HFF-Myc (cell line): Measurements from ENCODE around the gene PNMA6E.

Experiments used
- DNase-seq: peaks from one replicate; pipeline ENCODE4 v3.0.0-alpha.2; 2011; ENCODE audit warnings: low read depth; ENCODE audit errors: extremely low read depth
- H3K4me3 ChIP-seq: replicated peaks from 2 replicates; pipeline ENCODE4 v1.5.1; 2011; ENCODE audit warnings: low read depth, mild to moderate bottlenecking, control low read depth, low read length
- TF ChIP-seq, protein P1 (sequence below): IDR thresholded peaks from 2 replicates; pipeline ENCODE4 v1.5.1; 2012; ENCODE audit warnings: mild to moderate bottlenecking, low read depth, low read length, control low read depth; ENCODE audit errors: missing control alignments

The PNMA6E gene

DNA sequence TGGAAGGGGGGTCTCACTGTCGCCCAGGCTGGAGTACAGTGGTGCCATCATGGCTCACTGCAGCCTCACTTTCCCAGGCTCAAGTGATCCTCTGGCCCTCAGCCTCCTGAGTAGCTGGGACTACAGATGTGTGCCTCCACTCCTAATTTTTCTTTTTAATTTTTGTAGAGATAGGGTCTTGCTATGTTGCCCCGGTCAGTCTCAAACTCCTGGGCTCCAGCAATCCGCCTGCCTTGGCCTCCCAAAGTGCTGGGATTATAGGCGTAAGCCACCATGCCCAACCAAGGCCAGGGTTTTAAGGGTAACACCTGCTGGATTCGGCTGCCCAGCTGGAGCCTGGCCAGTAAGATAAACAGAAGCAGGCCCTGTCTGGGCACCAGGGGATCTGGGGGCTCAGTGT lies 41.3 kb upstream of the PNMA6E start:
- TF ChIP-seq, protein P1, sequence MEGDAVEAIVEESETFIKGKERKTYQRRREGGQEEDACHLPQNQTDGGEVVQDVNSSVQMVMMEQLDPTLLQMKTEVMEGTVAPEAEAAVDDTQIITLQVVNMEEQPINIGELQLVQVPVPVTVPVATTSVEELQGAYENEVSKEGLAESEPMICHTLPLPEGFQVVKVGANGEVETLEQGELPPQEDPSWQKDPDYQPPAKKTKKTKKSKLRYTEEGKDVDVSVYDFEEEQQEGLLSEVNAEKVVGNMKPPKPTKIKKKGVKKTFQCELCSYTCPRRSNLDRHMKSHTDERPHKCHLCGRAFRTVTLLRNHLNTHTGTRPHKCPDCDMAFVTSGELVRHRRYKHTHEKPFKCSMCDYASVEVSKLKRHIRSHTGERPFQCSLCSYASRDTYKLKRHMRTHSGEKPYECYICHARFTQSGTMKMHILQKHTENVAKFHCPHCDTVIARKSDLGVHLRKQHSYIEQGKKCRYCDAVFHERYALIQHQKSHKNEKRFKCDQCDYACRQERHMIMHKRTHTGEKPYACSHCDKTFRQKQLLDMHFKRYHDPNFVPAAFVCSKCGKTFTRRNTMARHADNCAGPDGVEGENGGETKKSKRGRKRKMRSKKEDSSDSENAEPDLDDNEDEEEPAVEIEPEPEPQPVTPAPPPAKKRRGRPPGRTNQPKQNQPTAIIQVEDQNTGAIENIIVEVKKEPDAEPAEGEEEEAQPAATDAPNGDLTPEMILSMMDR = no peak
- no peak for DNase-seq
- H3K4me3 ChIP-seq = no peak overlapping the region

DNA sequence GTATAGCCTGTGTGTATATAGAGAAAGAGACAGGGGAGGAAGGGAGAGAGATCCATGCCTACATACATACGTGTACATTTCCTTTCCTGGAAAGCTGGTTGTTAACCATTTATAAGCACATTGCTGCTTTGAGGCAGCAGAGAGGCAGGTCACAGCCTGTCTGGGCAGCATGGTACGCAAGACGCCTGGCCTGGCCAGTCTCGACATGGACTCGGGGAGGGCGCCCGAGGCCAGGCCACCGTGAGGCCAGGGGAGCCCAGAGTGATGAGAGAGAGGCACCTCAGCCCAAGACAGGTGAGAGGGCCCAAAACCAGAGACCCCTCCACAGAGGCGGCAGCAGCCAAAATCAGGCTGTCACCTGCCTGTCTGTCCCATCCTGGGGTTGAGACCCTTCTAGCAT lies 40.8 kb upstream of the PNMA6E start:
- DNase-seq = no peak
- no peak overlapping the region for H3K4me3 ChIP-seq
- TF ChIP-seq, protein P1 = no peak

DNA sequence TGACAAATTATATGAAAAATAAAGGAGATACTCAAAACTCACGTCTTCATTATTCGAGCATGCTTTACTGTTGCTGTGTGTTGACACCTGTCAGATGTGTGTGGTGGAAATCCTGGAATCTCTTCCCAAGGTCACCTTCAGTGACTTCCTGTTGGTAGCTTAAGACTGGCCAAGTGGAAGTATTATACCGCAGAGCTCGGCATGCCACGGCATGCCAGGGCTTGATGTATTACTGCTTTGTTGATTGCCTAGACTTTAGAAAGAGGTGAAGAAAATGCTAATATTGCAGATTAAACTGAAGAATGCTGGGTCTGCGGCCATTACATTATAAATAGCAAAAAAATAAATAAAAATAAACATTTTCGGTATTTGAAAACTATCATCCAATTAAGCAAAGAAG lies 40.1 kb upstream of the PNMA6E start:
- no peak overlapping the region for H3K4me3 ChIP-seq
- no peak for DNase-seq
- TF ChIP-seq, protein P1 = no peak

DNA sequence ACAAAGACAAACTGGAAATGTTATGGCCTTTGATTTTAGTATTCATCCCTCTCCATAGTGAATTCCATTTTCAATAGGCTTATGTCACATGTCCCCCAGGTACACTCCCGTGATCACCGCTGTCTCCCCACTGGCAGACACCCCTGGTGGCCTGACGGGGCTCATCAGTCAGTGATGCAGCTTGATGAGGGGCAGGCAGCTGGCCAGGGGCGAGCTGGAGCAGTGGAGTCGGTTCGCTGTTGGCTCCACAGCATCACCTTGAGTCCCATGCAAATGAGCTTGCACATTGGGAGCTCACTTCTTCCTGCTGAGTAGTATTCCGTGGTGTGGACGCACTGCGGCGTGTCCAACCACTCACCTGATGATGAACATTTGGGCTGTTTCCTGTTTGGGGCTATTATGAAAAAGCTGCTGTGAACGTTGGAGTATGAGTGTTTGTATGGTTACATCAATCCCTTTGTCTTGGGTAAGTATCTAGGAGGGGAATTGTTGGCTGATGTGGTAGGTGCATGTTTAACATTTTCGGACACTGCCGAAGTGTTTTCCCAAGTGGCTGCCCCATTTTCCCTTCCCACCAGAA lies 39.5 kb upstream of the PNMA6E start:
- H3K4me3 ChIP-seq = no peak overlapping the region
- TF ChIP-seq, protein P1 = no peak
- no peak for DNase-seq

DNA sequence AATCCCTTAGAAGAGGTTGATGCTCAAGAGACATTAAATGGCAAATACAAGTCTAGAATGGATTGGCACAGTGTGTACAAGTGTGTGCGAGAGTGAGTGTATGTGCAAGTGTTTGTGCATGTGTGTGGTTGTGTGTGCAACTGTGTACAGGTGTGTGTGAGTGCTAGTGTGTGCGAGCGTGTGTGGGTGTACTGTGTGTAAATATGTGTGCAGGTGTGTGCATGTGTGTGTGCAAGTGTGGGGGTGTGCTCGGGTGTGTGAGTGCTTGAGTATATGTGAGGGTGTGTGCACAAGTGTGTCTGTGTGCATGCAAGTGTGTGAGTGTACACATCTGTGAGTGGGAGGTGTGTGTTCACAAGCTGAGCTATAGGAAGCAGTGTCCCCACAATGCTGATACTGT lies 38.8 kb upstream of the PNMA6E start:
- TF ChIP-seq, protein P1 = no peak
- no peak for DNase-seq
- no peak overlapping the region for H3K4me3 ChIP-seq

DNA sequence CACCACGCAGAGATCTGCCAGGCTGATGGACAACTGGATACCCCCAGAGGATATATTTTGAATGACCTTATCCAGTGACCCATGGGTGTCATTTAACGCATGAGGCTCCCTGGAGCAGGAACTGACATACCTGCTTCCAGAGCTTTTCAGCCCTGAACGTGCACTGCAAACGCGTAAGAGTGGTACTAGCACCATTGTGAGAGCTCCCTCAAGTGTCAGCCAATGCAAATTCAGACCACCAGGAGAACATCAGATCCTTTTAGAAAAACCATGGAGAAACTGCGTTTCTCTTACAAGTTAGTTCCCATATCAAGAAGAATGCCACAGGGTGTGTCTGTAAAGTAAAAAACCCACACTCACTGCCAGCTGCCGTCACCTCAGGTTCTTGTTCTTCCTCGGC lies 37.4 kb upstream of the PNMA6E start:
- TF ChIP-seq, protein P1 = peak; percentile 24
- H3K4me3 ChIP-seq = no peak overlapping the region
- DNase-seq = peak; percentile 4

DNA sequence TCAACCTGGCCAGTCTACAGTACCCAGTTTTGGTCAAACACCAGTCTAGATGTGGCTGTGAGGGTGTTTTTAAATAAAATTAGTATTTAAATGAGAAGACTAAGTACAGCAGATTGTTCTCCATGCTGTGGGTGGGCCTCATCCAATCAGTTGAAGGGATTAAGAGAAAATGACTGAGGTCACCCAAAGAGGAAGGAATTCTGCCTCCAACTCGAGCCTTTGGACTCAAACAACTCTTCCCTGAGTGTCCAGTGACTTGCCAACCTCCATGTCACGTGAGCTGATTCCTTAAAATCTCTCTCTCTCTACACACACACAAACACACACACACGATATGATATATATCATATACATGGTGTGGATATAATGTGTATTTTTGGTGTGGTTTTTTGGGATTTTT lies 34.7 kb upstream of the PNMA6E start:
- TF ChIP-seq, protein P1 = no peak
- no peak overlapping the region for H3K4me3 ChIP-seq
- no peak for DNase-seq
